HG02938 (cell line): ENCODE data around the gene PPP1R13B.

Experiments
- ATAC-seq: cut with Tn5 transposase; IDR thresholded peaks from one replicate; pipeline ENCODE4 v1.9.1; 2021; ENCODE audit warnings: mild to moderate bottlenecking, moderate library complexity; ENCODE audit not compliant: unreplicated experiment

Gene PPP1R13B

DNA sequence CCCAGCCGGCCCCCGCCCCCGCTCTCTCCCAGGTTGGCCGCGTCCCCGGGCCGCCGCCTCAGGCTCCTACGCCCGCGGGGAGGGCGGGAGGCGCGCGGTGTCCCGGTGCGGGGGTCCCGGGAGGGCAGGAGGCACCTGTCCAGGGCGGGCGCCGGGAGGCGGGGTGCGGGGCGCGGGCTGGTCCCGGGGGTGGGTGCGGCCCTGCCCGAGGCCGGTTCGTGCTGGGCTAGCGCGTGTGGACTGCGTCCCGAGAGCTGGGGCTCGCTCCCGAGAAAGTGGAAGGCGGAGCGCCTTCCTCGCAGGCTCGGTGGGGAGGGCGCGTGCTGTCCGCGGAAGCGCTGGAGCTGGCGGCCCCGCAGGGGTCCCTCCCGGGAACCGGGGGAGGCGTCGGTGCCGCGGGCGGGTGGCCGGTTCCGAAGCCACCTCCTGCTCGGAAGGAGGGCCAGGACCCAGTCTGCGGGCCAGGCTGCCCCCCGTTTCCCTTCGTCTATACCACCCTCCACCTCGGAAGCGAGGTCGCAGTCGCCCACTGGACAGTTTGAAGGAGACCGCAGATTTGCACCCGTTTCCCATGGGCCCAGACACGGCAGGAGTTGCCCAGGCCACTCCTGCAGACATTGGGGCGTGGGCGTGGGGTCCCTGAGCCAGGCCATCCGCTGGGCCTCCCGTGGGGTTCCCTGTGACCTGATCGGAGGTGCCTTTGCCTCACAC is 131.1 kb downstream of the PPP1R13B start:
- ATAC-seq: no peak

- ATAC-seq: peak; percentile 94
Measured at GRCh38 chr14:103715052-103716000, 132.0 kb downstream of the PPP1R13B start, which contains the start of the genes XRCC3 and ZFYVE21. TSS of gene XRCC3 (minus strand) at chr14:103715451. CDS start at chr14:103711087, 4,364 bp downstream. TSS of gene ZFYVE21 (plus strand) at chr14:103715810. CDS start at chr14:103715842, 32 bp downstream.

DNA sequence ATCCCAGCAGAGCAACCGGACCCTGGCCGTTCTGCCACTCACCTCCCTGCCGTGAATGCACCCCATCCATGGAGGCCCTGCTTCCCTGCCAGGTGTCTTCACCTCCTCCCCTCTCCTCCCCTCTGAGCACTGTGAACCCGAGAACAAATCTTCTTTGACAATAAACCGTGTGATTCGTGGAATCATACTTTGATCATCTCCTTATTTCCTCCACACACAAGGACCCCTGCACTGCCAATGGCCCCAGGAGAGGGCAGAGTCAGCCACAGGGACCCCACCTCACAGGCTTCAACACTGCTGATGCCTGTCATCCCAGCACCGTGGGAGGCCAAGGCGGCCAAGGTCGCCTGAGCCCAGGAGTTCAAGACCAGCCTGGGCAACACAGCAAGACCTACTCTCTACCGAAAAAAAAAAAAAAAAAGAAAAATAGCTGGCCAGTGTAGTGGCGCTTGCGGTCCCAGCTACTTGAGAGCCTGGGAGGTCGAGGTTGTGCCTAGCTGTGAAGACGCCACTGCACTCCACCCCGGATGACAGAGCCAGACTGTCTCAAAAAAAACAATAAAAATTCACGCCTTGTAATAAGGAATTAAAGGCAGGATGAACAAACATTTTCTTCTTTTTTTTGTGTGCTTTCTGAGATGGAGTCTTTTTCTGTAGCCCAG is 133.2 kb downstream of the PPP1R13B start:
- no peak for ATAC-seq

- ATAC-seq: no peak
Measured at GRCh38 chr14:103713304-103714062, 133.9 kb downstream of the PPP1R13B start.

DNA sequence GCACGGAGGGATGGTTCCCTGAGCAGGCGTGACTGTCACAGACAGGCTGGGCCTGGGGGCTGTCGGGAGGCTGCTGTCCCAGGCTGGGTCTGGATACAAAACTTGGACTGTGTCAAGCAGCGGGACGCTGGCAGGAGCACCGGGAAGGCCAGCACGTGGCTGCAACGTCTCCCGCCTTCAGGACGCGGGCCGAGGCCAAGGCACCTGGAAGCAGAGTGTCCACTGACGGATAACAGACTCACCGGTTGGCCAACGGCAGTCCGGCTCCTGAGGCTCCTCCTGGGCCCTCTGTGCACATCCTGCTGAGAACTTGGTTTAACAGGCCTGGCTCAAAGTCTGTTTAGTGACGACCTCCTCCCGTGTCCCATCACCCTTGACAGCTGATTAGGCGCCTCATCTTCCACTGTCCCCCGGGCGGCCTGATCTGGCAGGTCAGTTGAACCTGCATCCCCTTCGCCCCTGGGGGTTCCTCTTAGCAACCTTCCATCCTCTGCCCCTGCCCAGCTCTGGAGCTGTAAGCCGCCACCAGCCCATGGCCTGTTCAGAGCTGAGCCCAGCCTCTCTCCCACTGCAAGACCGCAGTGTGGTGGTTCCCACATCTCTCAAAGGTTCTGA is 134.6 kb downstream of the PPP1R13B start:
- no peak for ATAC-seq

- no peak for ATAC-seq
Measured at GRCh38 chr14:103711516-103712431, 135.6 kb downstream of the PPP1R13B start.

GRCh38 chr14:103710771-103711377 is 136.5 kb downstream of the PPP1R13B start:
- no peak for ATAC-seq

GRCh38 chr14:103709814-103710213 is 137.6 kb downstream of the PPP1R13B start:
- no peak for ATAC-seq

DNA sequence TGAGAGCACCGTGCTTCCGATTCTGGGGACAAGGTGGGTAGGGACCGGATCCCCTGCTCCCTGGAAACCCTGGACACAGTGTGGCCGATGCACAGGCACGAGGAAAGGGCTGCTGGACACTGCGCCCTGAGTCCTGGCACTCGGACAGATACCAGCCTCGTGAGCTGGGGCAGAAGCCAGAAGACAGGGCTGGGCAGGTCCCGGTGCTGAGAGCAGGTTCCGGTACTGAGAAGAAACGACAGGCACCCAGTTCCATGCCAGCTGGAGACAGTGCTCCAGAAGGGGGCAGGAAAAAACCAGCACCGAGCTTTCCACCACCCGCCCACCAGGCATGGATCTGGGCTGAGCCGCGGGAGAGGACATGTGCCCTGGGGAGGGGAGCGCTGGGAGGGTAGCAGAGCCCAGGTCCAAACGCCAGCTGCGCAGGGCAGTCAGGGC is 138.6 kb downstream of the PPP1R13B start:
- ATAC-seq: no peak

DNA sequence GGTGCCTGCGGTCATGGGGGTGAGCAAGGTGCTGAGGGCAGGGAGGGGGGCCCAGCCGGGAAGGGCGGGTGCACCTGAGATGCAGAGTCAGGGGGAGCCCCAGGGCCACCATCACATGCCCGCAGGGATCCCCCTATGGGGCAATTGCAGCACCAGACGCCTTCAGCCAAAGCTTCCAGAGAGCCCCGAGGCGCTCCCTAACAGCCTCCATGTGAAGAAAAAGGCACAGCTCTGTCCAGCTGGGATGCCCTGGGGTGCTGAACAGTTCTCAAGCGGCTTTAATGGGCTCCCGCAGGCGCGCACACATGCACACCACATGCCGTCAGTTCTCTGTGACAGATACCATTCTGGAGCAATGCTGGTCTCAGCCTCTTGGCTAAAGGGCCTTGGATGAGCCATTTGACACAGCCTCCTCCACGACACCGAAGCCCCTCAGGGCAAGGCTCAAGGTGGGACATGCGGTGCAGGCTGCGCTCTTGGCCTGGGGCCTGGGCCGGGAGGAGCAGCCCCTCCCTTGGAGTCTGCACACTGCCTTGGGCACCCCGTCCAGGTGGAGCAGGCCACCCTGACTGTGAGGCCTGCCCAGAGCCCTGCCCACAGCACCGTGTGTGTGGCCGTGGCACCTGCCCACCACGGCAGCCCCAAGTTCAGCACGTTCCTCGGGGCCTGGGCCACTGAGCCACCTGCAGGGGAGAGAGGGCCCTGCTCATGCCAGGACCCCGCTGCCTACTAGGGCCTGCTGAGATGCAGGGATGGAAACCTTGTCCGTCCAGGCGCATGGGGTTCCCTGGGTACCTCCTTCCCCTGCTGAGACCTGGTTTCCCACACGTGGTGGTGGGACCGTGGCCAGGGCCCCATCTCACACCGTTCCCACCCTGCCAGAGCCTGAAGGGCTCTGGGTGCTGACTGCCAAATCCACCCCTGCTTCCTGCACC is 139.8 kb downstream of the PPP1R13B start:
- no peak for ATAC-seq

DNA sequence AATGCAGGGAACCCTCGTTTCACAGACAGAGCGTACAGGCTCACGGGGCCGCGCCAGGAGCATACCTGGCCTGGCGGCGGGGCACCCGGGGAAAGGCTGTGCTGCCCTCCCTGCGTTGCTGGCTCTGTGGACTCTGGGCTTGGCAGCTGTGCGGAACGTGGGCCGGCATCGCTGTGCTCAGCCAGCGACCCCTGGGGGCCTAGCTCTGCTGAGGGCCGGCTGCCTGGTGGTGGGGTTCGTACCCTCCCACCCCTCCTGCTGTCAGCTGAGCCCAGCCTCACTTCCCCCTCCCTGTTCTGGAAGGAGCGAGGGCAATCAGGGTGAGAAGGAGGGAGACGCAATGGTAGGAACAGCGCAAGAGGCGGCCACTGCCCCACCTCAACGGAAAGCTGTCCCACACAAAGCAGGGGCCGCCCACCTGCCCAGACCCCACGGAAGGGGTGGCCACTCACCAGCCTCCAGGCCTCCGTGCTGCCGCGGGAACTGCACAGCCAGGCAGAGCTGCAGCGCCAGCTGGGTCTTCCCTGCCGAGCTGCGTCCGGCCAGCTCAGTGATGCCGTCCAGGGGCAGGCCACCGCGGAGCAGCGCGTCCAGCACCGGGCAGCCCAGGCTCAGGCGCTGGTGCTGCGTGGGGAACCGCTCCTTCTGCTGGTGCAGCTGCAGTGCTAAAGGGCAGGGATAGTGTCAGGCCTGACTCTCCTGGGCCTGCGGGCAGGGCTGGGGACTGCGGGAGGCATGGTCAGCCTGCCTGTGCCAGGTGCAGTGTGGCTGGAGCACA is 140.6 kb downstream of the PPP1R13B start:
- no peak for ATAC-seq

GRCh38 chr14:103705504-103706284 is 141.7 kb downstream of the PPP1R13B start:
- ATAC-seq: no peak

GRCh38 chr14:103705118-103705503 is 142.3 kb downstream of the PPP1R13B start:
- ATAC-seq: no peak

DNA sequence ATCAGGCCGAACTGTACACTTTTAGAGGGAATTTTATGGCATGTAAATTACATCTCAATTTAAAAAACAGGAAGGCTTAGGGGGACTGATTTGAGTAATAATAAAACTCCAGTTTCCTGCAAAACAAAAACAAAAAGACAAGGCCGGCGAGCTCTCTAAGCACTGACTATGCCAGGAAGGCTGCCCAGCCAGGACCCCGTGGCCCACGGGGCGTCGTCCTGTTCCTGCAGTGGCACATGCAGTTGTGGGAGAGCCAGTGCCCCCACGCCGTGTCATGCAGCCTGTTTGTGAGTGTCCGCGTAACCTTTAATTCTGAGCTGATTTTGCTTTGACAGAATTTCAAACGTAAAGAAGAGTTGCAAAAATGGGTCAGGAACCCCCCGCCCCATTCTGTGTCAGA is 142.7 kb downstream of the PPP1R13B start:
- ATAC-seq: no peak

GRCh38 chr14:103703433-103704385 is 143.7 kb downstream of the PPP1R13B start:
- ATAC-seq: no peak
